ENCODE measurements around the gene GPR85. TPM values are rescaled to one million over a fixed set of nuclear protein-coding genes. Genes with fewer than 3 reads are reported as not detected.

Gene GPR85, protein sequence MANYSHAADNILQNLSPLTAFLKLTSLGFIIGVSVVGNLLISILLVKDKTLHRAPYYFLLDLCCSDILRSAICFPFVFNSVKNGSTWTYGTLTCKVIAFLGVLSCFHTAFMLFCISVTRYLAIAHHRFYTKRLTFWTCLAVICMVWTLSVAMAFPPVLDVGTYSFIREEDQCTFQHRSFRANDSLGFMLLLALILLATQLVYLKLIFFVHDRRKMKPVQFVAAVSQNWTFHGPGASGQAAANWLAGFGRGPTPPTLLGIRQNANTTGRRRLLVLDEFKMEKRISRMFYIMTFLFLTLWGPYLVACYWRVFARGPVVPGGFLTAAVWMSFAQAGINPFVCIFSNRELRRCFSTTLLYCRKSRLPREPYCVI
- 0.49 and 0.63 TPM in 2 replicates for total RNA-seq

DNA sequence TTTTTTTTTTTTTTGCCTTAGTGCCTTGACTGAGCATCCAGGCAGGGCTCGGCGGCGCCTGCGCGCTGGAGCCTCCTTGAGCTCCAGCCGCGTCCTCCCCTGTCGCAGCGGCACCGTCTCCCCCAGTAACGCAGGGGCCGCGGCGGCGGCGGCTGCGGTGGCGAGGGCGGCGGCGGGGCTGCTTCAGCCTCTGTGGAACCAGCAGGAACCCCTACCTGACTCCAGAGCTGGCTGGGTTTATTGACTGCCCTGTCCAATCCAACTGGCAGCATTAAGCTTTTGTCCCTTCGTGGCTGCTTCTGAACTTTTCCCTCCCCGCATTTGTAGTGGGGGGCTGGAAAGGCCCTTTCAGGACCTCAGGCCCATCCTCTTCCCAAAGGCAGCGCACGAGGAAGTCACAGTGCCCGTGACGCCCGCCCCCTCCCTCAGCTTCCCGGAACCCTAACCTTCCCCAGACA lies at the start of gene GPR85:
GPR85 (minus strand) TSS at position 397 of the 458 bp plus-strand sequence. CDS start 2,106 bp downstream, outside the sequence.

DNA sequence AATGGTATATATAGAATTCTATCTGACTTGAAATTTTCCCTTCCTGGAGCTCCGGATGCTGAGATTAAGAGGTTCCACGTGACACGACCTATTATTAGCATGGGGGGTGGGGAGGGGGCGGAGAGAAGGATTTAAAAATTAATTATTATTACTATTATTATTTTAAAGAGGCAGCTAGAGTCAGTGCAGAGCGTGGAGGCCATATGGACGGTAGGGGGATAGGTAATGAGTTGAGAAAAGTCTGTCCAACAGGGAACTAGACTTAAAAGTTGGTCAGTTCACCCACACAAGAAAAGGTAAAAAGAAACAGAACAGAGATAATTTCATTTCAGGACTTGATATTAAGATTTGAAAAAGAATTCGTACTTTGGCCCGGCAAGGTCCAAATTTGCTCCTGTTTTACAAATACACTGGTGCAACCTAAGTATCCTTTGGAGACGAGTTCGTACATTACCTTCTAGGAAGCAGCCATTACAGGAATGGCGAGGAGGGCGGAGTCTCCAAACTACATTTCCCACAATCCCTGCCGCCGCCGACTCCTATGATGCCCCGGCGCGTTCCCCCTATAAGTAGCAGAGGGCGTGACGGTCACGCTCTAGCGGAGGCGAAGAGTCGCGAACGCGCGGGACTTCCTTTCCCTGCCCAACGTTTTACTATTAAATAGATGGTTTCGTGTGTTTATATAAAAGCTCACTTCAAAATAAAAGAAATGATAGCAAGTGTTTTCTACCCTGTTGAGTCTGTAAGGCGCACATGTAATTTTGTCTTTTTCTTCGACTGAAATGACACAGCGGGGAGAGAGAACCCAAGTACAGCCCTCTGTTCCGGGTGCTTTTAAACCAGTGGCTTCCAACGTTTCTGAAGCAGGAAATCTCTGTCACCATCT lies 31.7 kb upstream of the GPR85 start, which contains the start of gene SMIM30:
SMIM30 (minus strand) TSS at position 481 of the 886 bp plus-strand sequence. CDS start 976 bp downstream, outside the sequence.

Other genes with a start within 250 kb of the GPR85 start
- 30.2 and 33.9 TPM in 2 replicates for gene SMIM30, start 31.7 kb upstream of the GPR85 start, total RNA-seq